Endothelial cell of umbilical vein (primary cell): ENCODE results near the gene TUBB1. TPM values are rescaled to one million over a fixed set of nuclear protein-coding genes. Genes with fewer than 3 reads are reported as not detected.
A peak's percentile ranks its signal among the peaks of the same experiment; 100 is the strongest.

Experiments used
- BruUV-seq: library from RNA; stranded (reverse); fragments of 400-500 nt; replicated peaks from 2 replicates; lab custom pipeline; 2021; lab: Mats Ljungman, UMichigan
- CTCF ChIA-PET: fragments of 300-600, 350-600 bp; sonication (Branson Sonifier 250); formaldehyde crosslinking; loops from one replicate; lab custom pipeline; 2021; ENCODE audit warnings: antibody characterized with exemption, inconsistent platforms; lab: Charles Lee
- POLR2A ChIA-PET: fragments of 300-600, 350-600 bp; sonication (Branson Sonifier 250); formaldehyde crosslinking; loops from one replicate; lab custom pipeline; 2021; ENCODE audit warnings: antibody characterized with exemption, inconsistent platforms; lab: Charles Lee
- DNase-seq: peaks from one replicate; pipeline ENCODE4 v3.0.0-alpha.2; 2011; ENCODE audit warnings: low read depth, low spot score
- FAIRE-seq: peaks from 2 replicates; lab custom pipeline; 2011; peaks lifted over from hg19 to GRCh38; lab: Jason Lieb, UNC
- H2AFZ ChIP-seq: 2 replicates; pipeline ENCODE4 v1.6.0; 2012; ENCODE audit warnings: low read depth, low read length, control low read depth, inconsistent platforms
- H3K27ac ChIP-seq: 2 replicates; pipeline ENCODE4 v1.5.1; 2011; ENCODE audit warnings: low read depth, mild to moderate bottlenecking, control low read depth, low read length, moderate library complexity; ENCODE audit not compliant: insufficient read depth
- H3K27me3 ChIP-seq, 2 experiments: 2 replicates each; pipeline versions ENCODE4 v1.6.0 to v1.6.1; 2011; ENCODE audit warnings: low read length in 2 of 2, mixed read lengths in 1 of 2; ENCODE audit not compliant: control insufficient read depth in 2 of 2, insufficient read depth in 2 of 2
- H3K36me3 ChIP-seq, 2 experiments: 2 replicates in 1 of 2; 3 replicates in 1 of 2; pipeline ENCODE4 v1.5.1; 2011; ENCODE audit warnings: low read length in 2 of 2, mild to moderate bottlenecking in 1 of 2, moderate library complexity in 1 of 2; ENCODE audit not compliant: control insufficient read depth in 2 of 2, insufficient read depth in 2 of 2; ENCODE audit errors: extremely low read depth in 1 of 2
- H3K4me1 ChIP-seq: 3 replicates; pipeline ENCODE4 v1.5.1; 2011; ENCODE audit warnings: mild to moderate bottlenecking, low read length; ENCODE audit not compliant: control insufficient read depth, insufficient read depth; ENCODE audit errors: extremely low read depth
- H3K4me2 ChIP-seq: 2 replicates; pipeline ENCODE4 v1.6.1; 2011; ENCODE audit warnings: low read length, control low read depth, mixed read lengths; ENCODE audit not compliant: insufficient read depth
- H3K4me3 ChIP-seq, 3 experiments: fragments of 200-600 bp in 1 of 3; sonication (generic), shearing (Covaris generic) in 1 of 3; replicated peaks in 1 of 3; 2 replicates each; pipeline ENCODE4 v1.5.1; 2011 to 2016; ENCODE audit warnings: control low read depth in 3 of 3, low read length in 3 of 3, mild to moderate bottlenecking in 2 of 3, inconsistent platforms in 1 of 3, low read depth in 1 of 3, moderate library complexity in 1 of 3; ENCODE audit not compliant: insufficient read depth in 1 of 3
- H3K79me2 ChIP-seq: 2 replicates; pipeline ENCODE4 v1.6.0; 2012; ENCODE audit warnings: low read length, inconsistent platforms; ENCODE audit not compliant: control insufficient read depth, insufficient read depth
- H3K9ac ChIP-seq: replicated peaks from 2 replicates; pipeline ENCODE3; 2011; ENCODE audit warnings: low read length, control low read depth; ENCODE audit not compliant: insufficient read depth; ENCODE audit errors: extremely low read depth
- H3K9me1 ChIP-seq: replicated peaks from 3 replicates; pipeline ENCODE4 v1.6.0; 2011; ENCODE audit warnings: mild to moderate bottlenecking, low read length; ENCODE audit not compliant: control insufficient read depth, insufficient read depth; ENCODE audit errors: extremely low read depth
- H3K9me3 ChIP-seq: replicated peaks from 2 replicates; pipeline ENCODE4 v1.5.1; 2012; ENCODE audit warnings: low read length, inconsistent platforms; ENCODE audit not compliant: control insufficient read depth, insufficient read depth
- H4K20me1 ChIP-seq: replicated peaks from 2 replicates; pipeline ENCODE3; 2011; ENCODE audit warnings: mild to moderate bottlenecking, low read length; ENCODE audit not compliant: control insufficient read depth, insufficient read depth; ENCODE audit errors: extremely low read depth
- EZH2 ChIP-seq: IDR thresholded peaks from 2 replicates; pipeline ENCODE4 v1.6.1; 2012; ENCODE audit warnings: borderline replicate concordance, low read depth, mild to moderate bottlenecking, moderate library complexity, low read length, inconsistent platforms; ENCODE audit not compliant: severe bottlenecking
- FOS ChIP-seq: IDR thresholded peaks from 2 replicates; pipeline ENCODE4 v1.6.1; 2011; ENCODE audit warnings: mild to moderate bottlenecking, low read length, moderate library complexity, borderline replicate concordance; ENCODE audit not compliant: insufficient read depth
- GATA2 ChIP-seq: IDR thresholded peaks from 2 replicates; pipeline ENCODE4 v1.7.0; 2011; ENCODE audit warnings: low read depth, mild to moderate bottlenecking, moderate library complexity, mixed read lengths, low read length; ENCODE audit not compliant: insufficient read length, insufficient read depth
- JUN ChIP-seq: IDR thresholded peaks from 2 replicates; pipeline ENCODE4 v1.6.1; 2011; ENCODE audit warnings: borderline replicate concordance, low read depth; ENCODE audit not compliant: insufficient read length, insufficient read depth
- MAX ChIP-seq: IDR thresholded peaks from 2 replicates; pipeline ENCODE4 v1.6.1; 2011; ENCODE audit not compliant: insufficient read depth, insufficient read length
- MYC ChIP-seq: IDR thresholded peaks from one replicate; pipeline ENCODE4 v1.6.1; 2011; ENCODE audit warnings: mild to moderate bottlenecking, low read depth, low read length
- POLR2A ChIP-seq: IDR thresholded peaks from 2 replicates; pipeline ENCODE4 v1.6.1; 2012; ENCODE audit warnings: low read depth, mild to moderate bottlenecking, control low read depth, low read length
- POLR2AphosphoS5 ChIP-seq: IDR thresholded peaks from 2 replicates; pipeline ENCODE4 v1.6.1; 2012; ENCODE audit warnings: low read depth, mild to moderate bottlenecking, control low read depth, low read length, moderate library complexity; ENCODE audit not compliant: insufficient read depth
- dilution Hi-C: fragments of 300-500 bp; cut with MboI; formaldehyde crosslinking; loops from one replicate; pipeline ENCODE4 v1.15.0; 2019; ENCODE audit warnings: low sequenced_read_pairs; ENCODE audit not compliant: extremely low pct_ligation_motif_present
- intact Hi-C: fragments of 100-400 bp; cut with micrococcal nuclease; formaldehyde crosslinking; loops from one replicate; pipeline ENCODE4 v1.10.0; 2022
- polyA plus RNA-seq, 4 experiments: library from polyadenylated mRNA; depleted of rRNA in 3 of 4; stranded (reverse) in 3 of 4; unstranded in 1 of 4; fragments of >200 nt; gene quantifications; 2 replicates each; pipeline versions ENCODE4 v1.2.1 to v1.2.3, GENCODE V29; 2011 to 2012; ENCODE audit warnings: missing spikeins in 1 of 4
- total RNA-seq: library from RNA; stranded (reverse); gene quantifications from 2 replicates; pipeline ENCODE4 v1.2.3, GENCODE V29; 2021
- TF ChIP-seq, protein P1 (sequence below), 2 donors: IDR thresholded peaks; 1 replicate in 1 of 2; 2 replicates in 1 of 2; pipeline ENCODE4 v1.5.1; 2011; ENCODE audit warnings: low read length in 2 of 2, mild to moderate bottlenecking in 2 of 2, moderate library complexity in 2 of 2, control low read depth in 1 of 2, inconsistent platforms in 1 of 2, low read depth in 1 of 2; ENCODE audit not compliant: insufficient read depth in 1 of 2; ENCODE audit errors: extremely low read depth in 1 of 2

The TUBB1 gene
- total and polyA plus RNA-seq, 2 donors (not counting 3 experiments of a cell fraction or from before 2014, with no cell fraction given) = 0.04 TPM; not detected in 1

GRCh38 chr20:59047938-59048680, 28.9 kb downstream of the TUBB1 start:
- intact Hi-C loops = no loop called here
- H3K9me1 ChIP-seq = no peaks in the 10 kb centered on the region
- peak; percentile 12 for FAIRE-seq
- H3K79me2 ChIP-seq = no peaks in the 10 kb centered on the region
- no peaks in the 10 kb centered on the region for H4K20me1 ChIP-seq
- no peaks in the 10 kb centered on the region for H3K9me3 ChIP-seq
- no peaks in the 10 kb centered on the region for H3K36me3 ChIP-seq
- H3K9ac ChIP-seq = no peak overlapping the region
- no peak for TF ChIP-seq JUN
- TF ChIP-seq MYC = no peak
- no peak for TF ChIP-seq EZH2
- TF ChIP-seq MAX = no peak
- TF ChIP-seq GATA2 = no peak
- TF ChIP-seq FOS = no peak
- no peak for TF ChIP-seq POLR2A
- TF ChIP-seq, protein P1, sequence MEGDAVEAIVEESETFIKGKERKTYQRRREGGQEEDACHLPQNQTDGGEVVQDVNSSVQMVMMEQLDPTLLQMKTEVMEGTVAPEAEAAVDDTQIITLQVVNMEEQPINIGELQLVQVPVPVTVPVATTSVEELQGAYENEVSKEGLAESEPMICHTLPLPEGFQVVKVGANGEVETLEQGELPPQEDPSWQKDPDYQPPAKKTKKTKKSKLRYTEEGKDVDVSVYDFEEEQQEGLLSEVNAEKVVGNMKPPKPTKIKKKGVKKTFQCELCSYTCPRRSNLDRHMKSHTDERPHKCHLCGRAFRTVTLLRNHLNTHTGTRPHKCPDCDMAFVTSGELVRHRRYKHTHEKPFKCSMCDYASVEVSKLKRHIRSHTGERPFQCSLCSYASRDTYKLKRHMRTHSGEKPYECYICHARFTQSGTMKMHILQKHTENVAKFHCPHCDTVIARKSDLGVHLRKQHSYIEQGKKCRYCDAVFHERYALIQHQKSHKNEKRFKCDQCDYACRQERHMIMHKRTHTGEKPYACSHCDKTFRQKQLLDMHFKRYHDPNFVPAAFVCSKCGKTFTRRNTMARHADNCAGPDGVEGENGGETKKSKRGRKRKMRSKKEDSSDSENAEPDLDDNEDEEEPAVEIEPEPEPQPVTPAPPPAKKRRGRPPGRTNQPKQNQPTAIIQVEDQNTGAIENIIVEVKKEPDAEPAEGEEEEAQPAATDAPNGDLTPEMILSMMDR (IDR thresholded peaks at IDR 0.05; ENCODE audit: extremely low read depth in 1 of 2, insufficient read depth in 1 of 2, low read depth in 1 of 2, low read length in 2 of 2) = no peak
- no peak for TF ChIP-seq POLR2AphosphoS5
- no peak overlapping the region for H3K4me3 ChIP-seq
- H3K4me1 ChIP-seq = no peaks in the 10 kb centered on the region
- no peak for DNase-seq
- no TSS peak for BruUV-seq
- H2AFZ ChIP-seq = no peak overlapping the region
- H3K27me3 ChIP-seq = peaks cover 15 to 26% of the 10 kb centered on the region in 2 experiments
- ChIA-PET CTCF (no interaction called here), POLR2A (no interaction called here)
- H3K27ac ChIP-seq = no peak overlapping the region
- H3K4me2 ChIP-seq = no peak overlapping the region
- dilution Hi-C loops = no loop called here
